ENCODE results near the gene GPR52. TPM values are rescaled to one million over a fixed set of nuclear protein-coding genes. Genes with fewer than 3 reads are reported as not detected.

Gene GPR52
- total and polyA plus RNA-seq, 2 of the 4 experiments (the other 2 are of a cell fraction) = 0.90 TPM; not detected in 1

DNA sequence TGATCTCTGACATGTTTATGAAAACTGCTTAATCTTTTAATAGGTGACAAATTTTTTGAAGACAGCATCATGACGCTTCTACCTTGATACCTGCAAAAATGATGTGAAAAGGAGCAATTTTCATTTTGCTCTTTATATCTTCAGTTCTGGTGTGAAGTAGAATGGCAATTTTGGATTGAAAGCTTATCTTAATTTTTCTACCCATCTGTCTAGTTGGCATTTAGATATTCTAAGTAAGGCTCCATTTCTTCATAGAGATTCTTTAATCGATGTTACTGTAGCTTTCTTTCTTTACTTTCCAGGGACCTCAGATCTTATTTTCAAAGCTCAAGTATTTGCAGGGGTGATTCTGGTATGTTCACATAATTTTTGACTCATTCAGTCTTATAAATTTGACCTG, 32.3 kb upstream of the GPR52 start:
- Histone ChIP-seq H3K9me3 (ENCODE audit: control insufficient read depth, insufficient read depth, low read length) (no peaks in the 10 kb centered on the region), H3K36me3 (ENCODE audit: control insufficient read depth, insufficient read depth, low read length) (no peaks in the 10 kb centered on the region), H4K20me1 (ENCODE audit: insufficient read depth, low read length) (no peaks in the 10 kb centered on the region), H3K9ac (ENCODE audit: low read depth, low read length) (no peak overlapping the region), H2AFZ (replicated peaks; ENCODE audit: low read length, poor library complexity) (no peak overlapping the region), H3K18ac (ENCODE audit: low read depth, low read length) (no peak overlapping the region), H3K23ac (ENCODE audit: low read depth, low read length) (no peak overlapping the region), H4K5ac (ENCODE audit: low read depth, low read length) (no peak overlapping the region), H2BK20ac (ENCODE audit: low read depth, low read length) (no peak overlapping the region), H3K27me3 (ENCODE audit: control insufficient read depth, insufficient read depth, low read length) (no peaks in the 10 kb centered on the region), H3K4me2 (ENCODE audit: low read depth, low read length) (no peak overlapping the region), H3K14ac (replicated peaks; ENCODE audit: low read depth, low read length) (no peak overlapping the region), H3K9me1 (ENCODE audit: insufficient read depth, low read length) (no peaks in the 10 kb centered on the region), H4K91ac (ENCODE audit: insufficient read depth, low read depth, low read length) (no peak overlapping the region), H2BK5ac (ENCODE audit: low read depth, low read length, poor library complexity, severe bottlenecking) (no peak overlapping the region), H4K8ac (ENCODE audit: low read depth in 2 of 2, low read length in 2 of 2) (no peak overlapping the region), H2BK15ac (ENCODE audit: low read depth, low read length) (no peak overlapping the region), H3K27ac (ENCODE audit: insufficient read depth, low read length) (no peak overlapping the region), H3K4ac (ENCODE audit: low read depth, low read length) (no peak overlapping the region), H2AK5ac (ENCODE audit: low read depth, low read length) (no peak overlapping the region), H2AK9ac (replicated peaks; ENCODE audit: low read depth, low read length, poor library complexity) (no peak overlapping the region), H3K4me3 (ENCODE audit: insufficient read depth, low read depth, low read length) (no peak overlapping the region), H3K79me1 (ENCODE audit: low read depth in 1 of 2, low read length in 2 of 2) (no peaks in the 10 kb centered on the region; a peak in 2 of 4 replicates), H3K4me1 (ENCODE audit: control insufficient read depth, insufficient read depth, low read length) (no peaks in the 10 kb centered on the region), H2BK120ac (ENCODE audit: low read depth, low read length) (no peak overlapping the region), H3K56ac (ENCODE audit: extremely low read depth, insufficient read depth, low read length) (no peak overlapping the region)
- dilution Hi-C loops (cut with HindIII; ENCODE audit: low sequenced_read_pairs, unreplicated experiment) (no loop called here), intact Hi-C loops (cut with micrococcal nuclease) (no loop called here), in situ Hi-C loops (cut with MboI; ENCODE audit: low sequenced_read_pairs) (no loop called here)
- POLR2A ChIA-PET (ENCODE audit: unreplicated experiment) = no interaction called here
- CTCF ChIA-PET = interaction anchor here (0.6 to 1.3 kb wide), 3 partner anchors 153 to 567 kb away, joined by 3 read pairs; no protein-coding TSS in a partner anchor
- no peak for TF ChIP-seq MAZ (IDR thresholded peaks at IDR 0.05; ENCODE audit: borderline replicate concordance, low read depth, low read length)
- no peak for TF ChIP-seq MAFK (IDR thresholded peaks at IDR 0.05; ENCODE audit: low read depth, low read length)
- TF ChIP-seq, protein P1, sequence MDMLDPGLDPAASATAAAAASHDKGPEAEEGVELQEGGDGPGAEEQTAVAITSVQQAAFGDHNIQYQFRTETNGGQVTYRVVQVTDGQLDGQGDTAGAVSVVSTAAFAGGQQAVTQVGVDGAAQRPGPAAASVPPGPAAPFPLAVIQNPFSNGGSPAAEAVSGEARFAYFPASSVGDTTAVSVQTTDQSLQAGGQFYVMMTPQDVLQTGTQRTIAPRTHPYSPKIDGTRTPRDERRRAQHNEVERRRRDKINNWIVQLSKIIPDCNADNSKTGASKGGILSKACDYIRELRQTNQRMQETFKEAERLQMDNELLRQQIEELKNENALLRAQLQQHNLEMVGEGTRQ (IDR thresholded peaks at IDR 0.05; ENCODE audit: low read depth, low read length) = no peak
- no peak for TF ChIP-seq SMC3 (IDR thresholded peaks at IDR 0.05; ENCODE audit: low read depth, low read length)
- TF ChIP-seq RFX5 (IDR thresholded peaks at IDR 0.05; ENCODE audit: low read depth, low read length) = no peak
- TF ChIP-seq MXI1 (IDR thresholded peaks at IDR 0.05; ENCODE audit: borderline replicate concordance, low read depth, low read length) = no peak
- no peak for TF ChIP-seq RCOR1 (IDR thresholded peaks at IDR 0.05; ENCODE audit: insufficient replicate concordance, low read length)
- no peak for TF ChIP-seq NFE2L2 (IDR thresholded peaks at IDR 0.05; ENCODE audit: low read depth, low read length)
- TF ChIP-seq, protein P2, sequence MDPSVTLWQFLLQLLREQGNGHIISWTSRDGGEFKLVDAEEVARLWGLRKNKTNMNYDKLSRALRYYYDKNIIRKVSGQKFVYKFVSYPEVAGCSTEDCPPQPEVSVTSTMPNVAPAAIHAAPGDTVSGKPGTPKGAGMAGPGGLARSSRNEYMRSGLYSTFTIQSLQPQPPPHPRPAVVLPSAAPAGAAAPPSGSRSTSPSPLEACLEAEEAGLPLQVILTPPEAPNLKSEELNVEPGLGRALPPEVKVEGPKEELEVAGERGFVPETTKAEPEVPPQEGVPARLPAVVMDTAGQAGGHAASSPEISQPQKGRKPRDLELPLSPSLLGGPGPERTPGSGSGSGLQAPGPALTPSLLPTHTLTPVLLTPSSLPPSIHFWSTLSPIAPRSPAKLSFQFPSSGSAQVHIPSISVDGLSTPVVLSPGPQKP (IDR thresholded peaks at IDR 0.05; ENCODE audit: borderline replicate concordance, low read depth, low read length) = no peak
- TF ChIP-seq CEBPB (IDR thresholded peaks at IDR 0.05; ENCODE audit: low read depth, low read length) = no peak
- no peak for TF ChIP-seq POLR2A (IDR thresholded peaks at IDR 0.05; ENCODE audit: low read depth, low read length)
- TF ChIP-seq CHD1 (IDR thresholded peaks at IDR 0.05; ENCODE audit: low read depth, low read length) = no peak
- TF ChIP-seq, protein P3, sequence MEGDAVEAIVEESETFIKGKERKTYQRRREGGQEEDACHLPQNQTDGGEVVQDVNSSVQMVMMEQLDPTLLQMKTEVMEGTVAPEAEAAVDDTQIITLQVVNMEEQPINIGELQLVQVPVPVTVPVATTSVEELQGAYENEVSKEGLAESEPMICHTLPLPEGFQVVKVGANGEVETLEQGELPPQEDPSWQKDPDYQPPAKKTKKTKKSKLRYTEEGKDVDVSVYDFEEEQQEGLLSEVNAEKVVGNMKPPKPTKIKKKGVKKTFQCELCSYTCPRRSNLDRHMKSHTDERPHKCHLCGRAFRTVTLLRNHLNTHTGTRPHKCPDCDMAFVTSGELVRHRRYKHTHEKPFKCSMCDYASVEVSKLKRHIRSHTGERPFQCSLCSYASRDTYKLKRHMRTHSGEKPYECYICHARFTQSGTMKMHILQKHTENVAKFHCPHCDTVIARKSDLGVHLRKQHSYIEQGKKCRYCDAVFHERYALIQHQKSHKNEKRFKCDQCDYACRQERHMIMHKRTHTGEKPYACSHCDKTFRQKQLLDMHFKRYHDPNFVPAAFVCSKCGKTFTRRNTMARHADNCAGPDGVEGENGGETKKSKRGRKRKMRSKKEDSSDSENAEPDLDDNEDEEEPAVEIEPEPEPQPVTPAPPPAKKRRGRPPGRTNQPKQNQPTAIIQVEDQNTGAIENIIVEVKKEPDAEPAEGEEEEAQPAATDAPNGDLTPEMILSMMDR (conservative IDR thresholded peaks at IDR 0.05; ENCODE audit: low read depth, low read length) = no peak
- TF ChIP-seq FOS (IDR thresholded peaks at IDR 0.05; ENCODE audit: low read depth, low read length) = no peak
- TF ChIP-seq RAD21 (IDR thresholded peaks at IDR 0.05; ENCODE audit: low read length) = no peak
- no peak for TF ChIP-seq BHLHE40 (IDR thresholded peaks at IDR 0.05; ENCODE audit: low read depth, low read length)
- DNase-seq (no peak), ATAC-seq (ENCODE audit: low read depth) (no peak)
- no TSS peak for BruUV-seq (replicated peaks)
- WGBS, 2 experiments (ENCODE audit: extremely low coverage in 2 of 2, insufficient read length in 1 of 2) = no CpG with 5 or more reads among the region's 2 CpGs

Measured in IMR-90 (cell line).